HG03108 (cell line): ENCODE data around the gene IFITM5.
"Not testable (repeated sequence)": the region's sequence is repeated elsewhere in the genome, so short reads cannot be mapped to it uniquely, and the experiment has no call there.

Experiments used
- ATAC-seq: cut with Tn5 transposase; IDR thresholded peaks from one replicate; pipeline ENCODE4 v1.9.1; 2021; ENCODE audit warnings: moderate library complexity; ENCODE audit not compliant: unreplicated experiment

Gene IFITM5

DNA sequence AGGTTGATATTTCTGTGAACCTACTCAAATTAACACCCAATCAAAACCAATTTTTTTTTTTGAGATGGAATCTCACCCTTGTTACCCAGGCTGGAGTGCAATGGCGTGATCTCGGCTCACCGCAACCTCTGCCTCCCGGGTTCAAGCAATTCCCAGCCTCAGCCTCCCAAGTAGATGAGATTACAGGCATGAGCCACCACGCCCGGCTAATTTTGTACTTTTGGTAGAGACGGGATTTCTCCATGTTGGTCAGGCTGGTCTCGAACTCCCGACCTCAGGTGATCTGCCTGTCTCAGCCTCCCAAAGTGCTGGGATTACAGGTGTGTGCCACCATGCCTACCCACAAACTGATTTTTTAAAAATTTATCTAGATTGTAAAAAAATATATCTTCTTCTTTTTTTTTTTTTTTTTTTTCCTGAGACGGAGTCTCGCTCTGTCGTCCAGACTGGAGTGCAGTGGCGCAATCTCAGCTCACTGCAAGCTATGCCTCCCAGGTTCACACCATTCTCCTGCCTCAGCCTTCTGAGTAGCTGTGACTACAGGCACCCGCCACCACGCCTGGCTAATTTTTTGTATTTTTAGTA is 29.3 kb upstream of the IFITM5 start:
- ATAC-seq: not testable (repeated sequence)

GRCh38 chr11:328012-328411 is 28.7 kb upstream of the IFITM5 start:
- ATAC-seq: no peak

DNA sequence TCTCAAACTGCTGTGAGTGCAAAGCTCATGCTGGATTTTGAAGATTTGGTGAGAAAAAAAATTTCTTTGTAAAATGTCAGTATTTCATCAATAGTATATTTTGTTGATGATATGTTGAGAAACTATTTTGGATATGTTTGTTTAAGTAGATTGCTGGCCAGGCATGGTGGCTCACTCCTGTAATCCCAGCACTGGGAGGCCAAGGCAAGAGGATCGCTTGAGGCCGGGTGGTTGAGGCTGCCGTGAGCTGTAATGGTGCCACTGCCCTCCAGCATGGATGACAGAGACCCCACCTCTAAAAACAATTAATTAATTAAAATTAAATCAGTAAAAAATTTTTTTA is 28.2 kb upstream of the IFITM5 start:
- no peak for ATAC-seq

DNA sequence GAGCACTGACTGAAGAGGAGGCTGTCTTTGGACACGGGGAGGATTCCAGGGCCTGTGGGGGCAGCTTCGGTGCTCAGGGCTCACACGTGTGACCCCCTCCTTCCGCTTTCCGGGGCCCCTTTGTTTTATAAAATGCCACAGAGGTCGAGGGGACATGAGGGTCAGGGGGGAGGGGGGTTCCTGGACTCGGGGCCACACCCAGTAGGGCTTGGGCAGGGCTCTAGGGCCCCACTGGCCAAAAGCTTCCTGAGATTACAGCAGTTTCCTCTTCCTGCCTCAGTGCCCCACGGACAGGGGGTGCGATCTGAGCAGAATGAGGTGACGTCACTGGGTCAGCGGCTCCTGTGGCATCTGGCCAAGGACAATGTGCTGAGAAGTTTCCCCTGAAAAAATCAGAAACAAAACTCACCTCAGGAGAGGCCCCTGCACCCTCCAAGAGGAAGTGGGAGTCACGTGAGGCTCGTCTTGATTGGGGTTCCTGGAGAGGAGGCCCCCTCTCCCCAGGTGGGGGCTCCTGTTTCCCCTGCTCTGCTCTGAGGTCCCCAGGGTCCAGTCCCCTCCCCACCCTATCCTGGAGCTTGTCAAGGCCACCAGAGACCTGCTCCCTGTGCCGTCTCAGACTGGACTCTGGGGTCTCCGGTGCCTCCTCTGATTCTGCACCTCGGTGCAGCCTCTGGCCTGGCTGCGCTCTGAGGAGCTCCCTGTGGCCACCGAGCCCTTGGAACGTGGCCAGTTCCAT is 27.7 kb upstream of the IFITM5 start:
- peak; percentile 82 for ATAC-seq

DNA sequence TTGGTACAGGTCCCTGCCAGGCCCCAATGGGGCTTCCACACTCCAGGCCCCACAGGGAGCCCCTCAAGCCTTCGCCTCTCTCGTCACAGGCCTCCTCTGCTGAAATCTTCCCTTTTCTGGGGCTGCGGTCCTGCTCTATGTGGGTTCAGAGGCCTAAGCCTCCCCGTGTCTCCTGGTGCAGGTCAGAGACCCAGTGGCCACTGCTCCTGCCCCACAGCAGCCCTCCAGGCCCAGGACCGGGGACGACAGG is 27.2 kb upstream of the IFITM5 start:
- ATAC-seq: no peak

DNA sequence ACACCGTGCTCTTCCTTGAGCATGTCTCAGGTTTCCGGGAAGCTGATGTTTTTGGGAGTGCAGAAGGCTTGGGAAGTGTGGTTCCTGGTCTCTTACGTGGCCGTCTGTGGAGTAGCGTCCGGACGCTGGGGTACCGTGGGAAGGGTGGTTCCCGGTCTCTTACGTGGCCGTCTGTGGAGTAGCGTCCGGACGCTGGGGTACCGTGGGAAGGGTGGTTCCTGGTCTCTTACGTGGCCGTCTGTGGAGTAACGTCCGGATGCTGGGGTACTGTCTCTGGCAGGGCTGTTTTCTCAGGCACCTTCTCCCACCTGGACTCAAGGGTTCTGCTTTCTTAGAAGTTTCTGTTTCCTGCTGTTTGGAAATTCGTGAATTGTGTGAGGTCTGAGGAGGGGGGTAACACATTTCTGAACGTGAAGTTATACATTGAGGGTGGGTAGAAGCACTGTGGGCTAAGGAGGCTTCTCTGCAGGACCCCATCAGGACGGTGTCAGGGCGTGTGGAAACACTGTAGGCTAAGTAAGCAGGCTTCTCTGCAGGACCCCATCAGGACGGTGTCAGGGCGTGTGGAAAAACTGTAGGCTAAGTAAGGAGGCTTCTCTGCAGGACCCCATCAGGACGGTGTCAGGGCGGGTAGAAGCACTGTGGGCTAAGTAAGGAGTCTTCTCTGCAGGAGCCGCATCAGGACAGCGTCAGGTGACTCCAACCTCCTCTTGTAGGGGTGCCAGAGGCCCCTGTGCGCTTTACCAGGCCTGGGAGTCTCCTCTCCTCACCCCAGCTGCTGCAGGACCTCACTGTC is 26.7 kb upstream of the IFITM5 start:
- no peak for ATAC-seq

DNA sequence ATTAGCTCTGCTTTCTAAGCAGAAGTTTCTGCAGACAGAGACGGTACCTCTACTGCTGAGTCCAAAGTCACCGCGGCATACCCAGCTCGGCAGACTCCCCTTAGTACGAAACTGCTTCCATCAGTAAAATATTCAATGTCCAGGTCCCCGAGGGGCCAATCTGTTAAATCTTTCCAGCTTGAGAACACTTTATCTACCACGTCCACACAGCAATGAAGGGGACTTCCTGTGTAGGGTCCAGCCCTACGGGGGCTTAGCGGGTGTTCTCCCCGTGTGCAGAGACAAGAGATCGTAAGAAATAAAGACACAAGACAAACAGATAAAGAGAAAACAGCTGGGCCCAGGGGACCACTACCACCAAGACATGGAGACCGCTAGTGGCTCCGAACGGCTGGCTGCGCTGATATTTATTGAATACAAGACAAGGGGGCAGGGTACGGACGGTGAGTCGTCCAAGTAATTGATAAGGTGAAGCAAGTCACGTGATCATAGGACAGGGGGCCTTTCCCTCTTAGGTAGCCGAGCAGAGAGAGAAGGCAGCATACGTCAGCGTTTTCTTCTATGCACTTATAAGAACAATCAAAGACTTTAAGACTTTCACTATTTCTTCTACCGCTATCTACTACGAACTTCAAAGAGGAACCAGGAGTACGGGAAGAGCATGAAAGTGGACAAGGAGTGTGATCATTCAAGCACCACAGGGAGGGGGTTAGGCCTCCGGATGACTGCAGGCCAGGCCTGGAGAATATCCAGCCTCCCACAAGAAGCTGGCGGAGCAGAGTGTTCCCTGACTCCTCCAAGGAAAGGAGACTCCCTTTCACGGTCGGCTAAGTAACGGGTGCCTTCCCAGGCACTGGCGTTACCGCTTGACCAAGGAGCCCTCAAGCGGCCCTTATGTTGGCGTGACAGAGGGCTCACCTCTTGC is 25.5 kb upstream of the IFITM5 start:
- not testable (repeated sequence) for ATAC-seq

DNA sequence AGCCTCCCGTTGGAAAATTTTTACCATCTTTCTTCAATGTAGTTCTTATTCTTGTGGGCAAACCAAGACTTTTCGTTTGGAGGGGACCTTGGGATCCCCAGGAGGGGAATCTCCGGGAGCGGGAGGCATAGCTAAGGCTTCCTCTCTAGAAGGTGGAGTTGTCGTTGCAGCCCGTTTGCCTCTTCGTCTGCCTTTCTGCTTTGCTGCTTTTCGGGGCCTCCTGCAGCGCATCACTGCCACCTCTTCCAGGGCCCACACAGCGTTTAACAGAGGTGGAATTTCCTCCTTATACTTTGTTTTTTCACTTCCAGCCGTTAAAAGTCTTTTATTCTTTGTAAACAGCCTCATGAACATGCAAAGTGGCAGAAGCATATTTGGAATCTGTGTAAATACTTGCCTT is 24.8 kb upstream of the IFITM5 start:
- no peak for ATAC-seq

DNA sequence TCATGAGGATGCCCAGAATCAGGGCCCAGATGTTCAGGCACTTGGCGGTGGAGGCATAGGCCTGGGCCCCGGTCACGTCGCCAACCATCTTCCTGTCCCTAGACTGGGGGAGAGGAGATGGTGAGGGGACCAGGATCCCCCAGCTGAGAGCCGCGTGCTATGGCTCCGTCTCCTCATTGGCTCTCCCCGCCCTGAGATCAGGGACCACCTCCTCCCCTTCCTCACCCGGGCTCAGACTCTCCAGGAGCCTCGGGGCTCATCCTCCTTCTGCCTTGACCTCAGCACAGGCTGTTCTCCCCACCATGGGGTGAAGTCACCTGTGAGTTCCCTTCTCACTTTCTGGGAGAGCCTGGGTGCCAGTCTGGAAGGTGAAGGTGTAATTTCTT is 20.6 kb upstream of the IFITM5 start:
- not testable (repeated sequence) for ATAC-seq

DNA sequence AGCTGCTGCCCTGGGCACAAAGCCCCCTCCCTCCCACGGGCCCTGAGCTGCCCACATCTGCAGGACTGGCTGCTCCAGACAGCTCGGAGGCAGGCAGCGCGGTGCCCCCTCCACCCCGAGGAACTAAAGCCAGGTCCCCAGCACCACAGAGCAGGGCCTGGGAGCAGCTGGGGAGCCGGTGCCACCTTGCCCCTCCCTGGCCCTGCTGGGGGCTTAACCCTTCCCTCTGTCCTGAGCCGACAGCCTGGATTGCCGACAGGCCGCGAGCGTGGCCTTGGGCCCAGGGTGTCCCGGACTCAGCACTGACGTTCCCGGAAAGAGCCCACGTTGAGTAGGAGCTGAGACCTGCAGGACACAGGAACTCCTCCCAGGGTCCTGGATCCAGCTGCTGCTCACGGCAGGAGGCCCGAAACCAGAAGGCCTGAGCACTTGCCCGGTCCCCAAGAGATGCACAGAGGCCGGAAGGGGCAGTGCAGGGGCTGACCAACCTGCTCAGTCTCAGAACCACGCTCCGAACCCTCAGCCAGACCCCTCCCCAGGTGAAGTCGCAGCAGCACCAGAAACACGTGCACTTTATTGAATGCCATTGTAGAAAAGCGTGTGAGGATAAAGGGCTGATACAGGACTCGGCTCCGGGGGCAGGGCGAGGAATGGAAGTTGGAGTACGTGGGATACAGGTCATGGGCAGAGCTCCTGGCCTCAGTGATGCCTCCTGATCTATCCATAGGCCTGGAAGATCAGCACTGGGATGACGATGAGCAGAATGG is 20.0 kb upstream of the IFITM5 start:
- ATAC-seq: not testable (repeated sequence)

DNA sequence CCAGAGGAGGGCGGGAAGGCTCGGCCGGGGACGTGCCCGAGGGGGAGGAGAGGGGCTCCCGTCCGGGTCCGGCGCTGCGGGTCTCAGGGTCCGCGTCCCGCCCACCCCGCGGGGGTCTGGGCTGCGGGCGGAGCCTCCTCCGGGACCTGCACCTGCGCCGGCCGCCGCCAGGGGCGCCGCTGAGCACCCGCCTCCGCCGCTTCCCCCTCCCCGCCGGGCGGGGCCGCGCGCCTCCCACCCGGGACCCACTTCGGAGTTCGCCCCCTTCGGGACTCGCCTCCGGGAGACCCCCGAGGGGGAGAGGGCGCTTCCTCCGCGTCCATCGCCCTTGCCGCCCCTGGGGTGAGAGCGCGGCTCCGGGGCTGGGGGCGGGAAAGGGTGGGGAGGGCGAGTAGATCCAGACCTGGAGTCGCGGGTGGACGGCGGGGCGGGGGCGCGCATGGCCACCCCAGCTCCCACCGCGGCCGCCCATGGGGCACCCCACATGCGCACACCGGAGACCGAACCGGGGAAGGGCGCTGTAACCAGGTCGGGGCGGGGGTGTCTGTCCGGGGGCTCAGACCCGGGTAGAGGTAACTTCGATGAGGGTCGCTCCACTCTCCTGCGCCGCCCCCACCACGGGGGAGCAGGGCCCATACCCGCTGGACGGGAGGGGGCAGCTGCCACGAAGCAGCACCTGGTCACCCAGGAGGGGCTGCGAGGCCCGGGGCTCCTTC is 19.2 kb upstream of the IFITM5 start:
- ATAC-seq: peak; percentile 36

- peak; percentile 2 for ATAC-seq
Observed at GRCh38 chr11:317668-318404, 18.5 kb upstream of the IFITM5 start.

DNA sequence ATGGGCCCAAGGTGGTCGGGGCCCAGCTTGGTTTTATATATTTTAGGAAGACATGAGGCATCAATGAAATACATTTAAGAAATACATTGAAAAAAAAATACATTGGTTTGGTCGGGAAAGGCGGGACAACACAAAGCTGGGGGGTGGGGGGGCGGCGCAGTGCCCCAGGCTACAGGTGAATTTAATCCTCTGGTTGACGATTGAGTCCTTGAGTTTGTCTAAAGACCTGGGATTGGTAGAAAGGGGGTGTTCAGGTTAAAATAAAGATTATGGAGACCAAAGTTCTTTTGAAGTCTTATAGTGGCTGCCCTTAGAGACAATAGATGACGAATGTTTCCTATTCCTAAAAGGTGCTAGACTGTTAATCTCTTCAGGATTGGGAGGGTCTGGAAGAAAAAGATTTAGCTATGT is 17.6 kb upstream of the IFITM5 start:
- no peak for ATAC-seq

- no peak for ATAC-seq
Observed at GRCh38 chr11:316031-316701, 16.8 kb upstream of the IFITM5 start.

- ATAC-seq: no peak
Observed at GRCh38 chr11:315516-315994, 16.2 kb upstream of the IFITM5 start.

- no peak for ATAC-seq
Observed at GRCh38 chr11:315051-315481, 15.7 kb upstream of the IFITM5 start.

DNA sequence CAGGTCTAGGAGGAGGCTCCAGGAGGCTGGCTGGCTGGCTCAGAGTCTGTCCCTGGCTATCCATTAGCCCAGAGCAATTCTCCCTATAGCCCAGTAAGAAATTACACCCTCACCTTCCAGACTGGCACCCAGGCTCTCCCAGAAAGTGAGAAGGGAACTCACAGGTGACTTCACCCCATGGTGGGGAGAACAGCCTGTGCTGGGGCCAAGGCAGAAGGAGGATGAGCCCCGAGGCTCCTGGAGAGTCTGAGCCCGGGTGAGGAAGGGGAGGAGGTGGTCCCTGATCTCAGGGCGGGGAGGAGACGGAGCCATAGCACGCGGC is 15.2 kb upstream of the IFITM5 start:
- not testable (repeated sequence) for ATAC-seq

GRCh38 chr11:313787-314553 is 14.6 kb upstream of the IFITM5 start, which contains the start of gene IFITM1:
IFITM1 (plus strand) TSS chr11:314040; CDS start chr11:314171, 131 bp downstream.
- peak; percentile 27 for ATAC-seq
